ENCODE data around the gene ZNF814.

- TF ChIP-seq GATA2 (IDR thresholded peaks at IDR 0.05; ENCODE audit: low read depth, low read length) (no peak), GATA3 (IDR thresholded peaks at IDR 0.05; ENCODE audit: low read depth, low read length) (no peak)
Observed at GRCh38 chr19:57814505-57815246, 74.2 kb downstream of the ZNF814 start, which contains the start of gene ZNF552.
